ENCODE measurements around the gene ANKDD1B.

ANKDD1B gene

GRCh38 chr5:75616971-75617621 lies 5.8 kb downstream of the ANKDD1B start:
- DNase-seq (ENCODE audit: low spot score), result no peak
- Histone ChIP-seq H3K4me3 (no peak overlapping the region), H3K27ac (no peak overlapping the region)
- no peak for TF ChIP-seq CTCF (IDR thresholded peaks at IDR 0.05)

- TF ChIP-seq CTCF (IDR thresholded peaks at IDR 0.05), result no peak
- Histone ChIP-seq H3K27ac (no peak overlapping the region), H3K4me3 (no peak overlapping the region)
- no peak for DNase-seq (ENCODE audit: low spot score)
Measured at GRCh38 chr5:75617736-75618352, 6.6 kb downstream of the ANKDD1B start.

- no peak for TF ChIP-seq CTCF (IDR thresholded peaks at IDR 0.05)
- no peak overlapping the region for H3K27ac ChIP-seq
- no peak overlapping the region for H3K4me3 ChIP-seq
- DNase-seq (ENCODE audit: low spot score), result no peak
Measured at GRCh38 chr5:75620184-75620959, 9.1 kb downstream of the ANKDD1B start.

- TF ChIP-seq CTCF (IDR thresholded peaks at IDR 0.05), result no peak
- H3K4me3 ChIP-seq, result no peak overlapping the region
- DNase-seq (ENCODE audit: low spot score), result no peak
- H3K27ac ChIP-seq, result no peak overlapping the region
Measured at GRCh38 chr5:75622564-75622963, 11.3 kb downstream of the ANKDD1B start.

GRCh38 chr5:75623846-75624245 lies 12.6 kb downstream of the ANKDD1B start:
- Histone ChIP-seq H3K4me3 (no peak overlapping the region), H3K27ac (no peak overlapping the region)
- no peak for TF ChIP-seq CTCF (IDR thresholded peaks at IDR 0.05)
- DNase-seq (ENCODE audit: low spot score), result no peak

- Histone ChIP-seq H3K4me3 (no peak overlapping the region), H3K27ac (no peak overlapping the region)
- no peak for TF ChIP-seq CTCF (IDR thresholded peaks at IDR 0.05)
- no peak for DNase-seq (ENCODE audit: low spot score)
Measured at GRCh38 chr5:75626959-75627358, 15.7 kb downstream of the ANKDD1B start.

Data from coronary artery (tissue), 2 donors.